Endodermal cell (in vitro differentiated cells): ENCODE results near the gene ZNF831. TPM values are rescaled to one million over a fixed set of nuclear protein-coding genes. Genes with fewer than 3 reads are reported as not detected.

ENCODE experiments used
- DNase-seq: peaks from one replicate; pipeline ENCODE4 v3.0.0-alpha.2; 2017
- H3K27ac ChIP-seq: 2 replicates; pipeline ENCODE4 v1.5.1; 2013; ENCODE audit warnings: mild to moderate bottlenecking, low read depth, low read length, moderate library complexity
- H3K27me3 ChIP-seq: 2 replicates; pipeline ENCODE4 v1.6.1; 2013; ENCODE audit warnings: mild to moderate bottlenecking, low read length, moderate library complexity; ENCODE audit not compliant: insufficient read depth, control insufficient read depth, poor library complexity, severe bottlenecking
- H3K36me3 ChIP-seq: 2 replicates; pipeline ENCODE4 v1.7.0; 2013; ENCODE audit warnings: mild to moderate bottlenecking, low read length, moderate library complexity; ENCODE audit not compliant: control insufficient read depth, insufficient read depth
- H3K4me1 ChIP-seq: one replicate; pipeline ENCODE4 v1.7.0; 2013; ENCODE audit warnings: low read length; ENCODE audit not compliant: control insufficient read depth, insufficient read depth
- H3K4me3 ChIP-seq: 2 replicates; pipeline ENCODE4 v1.5.1; 2013; ENCODE audit warnings: mild to moderate bottlenecking, low read length, moderate library complexity
- H3K9ac ChIP-seq: 2 replicates; pipeline ENCODE4 v1.6.1; 2013; ENCODE audit warnings: mild to moderate bottlenecking, low read length, moderate library complexity; ENCODE audit not compliant: poor library complexity, severe bottlenecking; ENCODE audit errors: extremely low read depth
- H3K9me3 ChIP-seq: 2 replicates; pipeline ENCODE4 v1.6.1; 2013; ENCODE audit warnings: mild to moderate bottlenecking, low read length, moderate library complexity; ENCODE audit not compliant: control insufficient read depth
- H3K27ac Mint-ChIP-seq: 2 replicates; pipeline ENCODE4 v1.8.0; 2020; ENCODE audit warnings: mixed read lengths
- H3K27me3 Mint-ChIP-seq: 2 replicates; pipeline ENCODE4 v1.8.0; 2021; ENCODE audit warnings: mild to moderate bottlenecking, mixed read lengths; ENCODE audit not compliant: insufficient read depth
- H3K36me3 Mint-ChIP-seq: 2 replicates; pipeline ENCODE4 v1.8.0; 2020; ENCODE audit warnings: low read depth, mixed read lengths
- H3K4me1 Mint-ChIP-seq: 2 replicates; pipeline ENCODE4 v1.8.0; 2020; ENCODE audit warnings: mixed read lengths
- H3K4me3 Mint-ChIP-seq: 2 replicates; pipeline ENCODE4 v1.8.0; 2020; ENCODE audit warnings: mild to moderate bottlenecking, moderate library complexity, mixed read lengths
- H3K9me3 Mint-ChIP-seq: 2 replicates; pipeline ENCODE4 v1.8.0; 2020; ENCODE audit warnings: mild to moderate bottlenecking, mixed read lengths
- WGBS, 2 experiments: methylation state at CpG; one replicate each; pipeline versions ENCODE4 v1.1.5 to v1.1.7; 2013; ENCODE audit warnings: missing lambda C conversion rate in 2 of 2, mixed read lengths in 1 of 2; ENCODE audit not compliant: insufficient coverage in 1 of 2, insufficient read length in 1 of 2; 5-methylcytosine and 5-hydroxymethylcytosine counted together
- total RNA-seq, 2 donors: library from RNA; stranded (reverse); fragmentation: NEBNext Ultra II Directional in 1 of 2; extraction: Animal tissue kit (Norgen Biotek cat#: 25700) in 1 of 2; gene quantifications; 2 replicates in 1 of 2; 3 replicates in 1 of 2; pipeline ENCODE4 v1.2.1, GENCODE V29; 2021
- TF ChIP-seq, protein P1 (sequence below): fragments of 200-600 bp; sonication (generic); conservative IDR thresholded peaks from 2 replicates; pipeline ENCODE4 v1.5.0; 2021; ENCODE audit warnings: antibody characterized with exemption, mild to moderate bottlenecking

ZNF831 gene
- total RNA-seq, 2 donors from 2014 or later: not detected

DNA sequence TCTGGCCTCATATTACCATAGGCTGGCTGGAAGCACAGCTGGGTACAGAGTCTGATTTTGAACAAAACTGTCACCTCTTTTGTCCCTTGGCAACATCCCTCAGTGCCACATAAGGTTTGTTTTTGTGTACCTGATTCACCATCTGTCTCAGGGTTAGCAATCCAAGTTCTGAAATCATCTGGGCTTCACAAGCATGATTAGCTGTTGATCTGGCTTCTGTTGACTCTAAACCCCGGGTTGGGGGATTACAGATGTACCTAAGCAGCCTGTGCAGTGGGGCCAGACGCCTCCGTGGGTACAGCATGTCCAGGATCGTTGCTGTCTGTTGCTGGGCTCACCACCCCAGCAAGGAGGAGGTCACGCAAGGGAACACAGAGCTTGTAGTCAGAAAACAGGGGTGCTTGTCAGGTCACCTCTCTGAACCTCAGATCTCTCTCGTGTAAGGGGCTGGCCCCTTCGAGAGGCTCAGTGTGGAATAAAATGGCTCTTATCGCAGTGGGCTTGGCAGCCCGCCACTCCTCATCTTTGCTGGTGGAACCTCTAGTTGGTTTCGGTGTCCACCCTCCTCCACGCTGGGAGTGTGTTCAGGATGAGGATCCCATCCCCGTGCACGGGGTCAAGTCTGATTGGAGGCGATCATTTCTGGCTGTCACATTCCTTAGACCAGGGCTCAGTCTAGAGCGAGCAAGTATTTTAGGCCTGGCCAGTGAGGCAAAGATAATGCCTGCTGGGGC is 39.2 kb upstream of the ZNF831 start:
- 89 to 91% methylated on average over 10 to 15 of the region's 15 CpGs for WGBS, 2 experiments
- peaks cover 5% of the 10 kb centered on the region for H3K27me3 Mint-ChIP-seq
- no peak overlapping the region for H3K4me3 Mint-ChIP-seq
- H3K4me1 Mint-ChIP-seq: peaks cover 23% of the 10 kb centered on the region
- no peaks in the 10 kb centered on the region for H3K36me3 Mint-ChIP-seq
- Histone ChIP-seq H3K27ac (no peak overlapping the region), H3K9me3 (peaks cover 6% of the 10 kb centered on the region), H3K9ac (no peak overlapping the region), H3K27me3 (no peaks in the 10 kb centered on the region), H3K4me3 (no peak overlapping the region), H3K36me3 (no peaks in the 10 kb centered on the region), H3K4me1 (peaks cover 3% of the 10 kb centered on the region)
- H3K27ac Mint-ChIP-seq: no peak overlapping the region
- no peak for DNase-seq
- peaks cover 14% of the 10 kb centered on the region for H3K9me3 Mint-ChIP-seq
- TF ChIP-seq, protein P1, sequence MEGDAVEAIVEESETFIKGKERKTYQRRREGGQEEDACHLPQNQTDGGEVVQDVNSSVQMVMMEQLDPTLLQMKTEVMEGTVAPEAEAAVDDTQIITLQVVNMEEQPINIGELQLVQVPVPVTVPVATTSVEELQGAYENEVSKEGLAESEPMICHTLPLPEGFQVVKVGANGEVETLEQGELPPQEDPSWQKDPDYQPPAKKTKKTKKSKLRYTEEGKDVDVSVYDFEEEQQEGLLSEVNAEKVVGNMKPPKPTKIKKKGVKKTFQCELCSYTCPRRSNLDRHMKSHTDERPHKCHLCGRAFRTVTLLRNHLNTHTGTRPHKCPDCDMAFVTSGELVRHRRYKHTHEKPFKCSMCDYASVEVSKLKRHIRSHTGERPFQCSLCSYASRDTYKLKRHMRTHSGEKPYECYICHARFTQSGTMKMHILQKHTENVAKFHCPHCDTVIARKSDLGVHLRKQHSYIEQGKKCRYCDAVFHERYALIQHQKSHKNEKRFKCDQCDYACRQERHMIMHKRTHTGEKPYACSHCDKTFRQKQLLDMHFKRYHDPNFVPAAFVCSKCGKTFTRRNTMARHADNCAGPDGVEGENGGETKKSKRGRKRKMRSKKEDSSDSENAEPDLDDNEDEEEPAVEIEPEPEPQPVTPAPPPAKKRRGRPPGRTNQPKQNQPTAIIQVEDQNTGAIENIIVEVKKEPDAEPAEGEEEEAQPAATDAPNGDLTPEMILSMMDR: no peak

DNA sequence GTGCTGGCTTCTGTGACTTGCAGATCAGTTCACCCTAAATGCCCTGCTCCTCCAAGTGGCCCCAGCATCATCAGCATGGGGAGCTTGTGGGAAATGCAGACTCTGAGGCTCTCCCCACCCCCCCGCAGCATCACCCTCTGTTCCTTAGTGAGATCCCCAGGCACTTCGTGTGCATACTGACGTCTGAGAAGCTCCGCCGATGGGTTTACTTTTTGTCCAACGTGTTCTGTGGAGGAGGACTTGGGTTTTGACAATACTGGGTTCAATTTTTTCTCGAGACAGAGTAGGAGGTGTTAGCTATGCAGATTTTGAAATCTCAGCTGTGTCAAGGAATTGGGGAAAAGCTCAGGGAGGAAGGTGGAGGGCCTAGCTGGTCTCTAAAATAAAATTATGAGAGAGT is 38.3 kb upstream of the ZNF831 start:
- TF ChIP-seq, protein P1: no peak
- H3K4me1 ChIP-seq: peaks cover 3% of the 10 kb centered on the region
- Mint-ChIP-seq H3K27me3 (peaks cover 7% of the 10 kb centered on the region), H3K4me1 (peaks cover 23% of the 10 kb centered on the region), H3K27ac (no peak overlapping the region), H3K36me3 (no peaks in the 10 kb centered on the region), H3K9me3 (peaks cover 14% of the 10 kb centered on the region), H3K4me3 (no peak overlapping the region)
- H3K36me3 ChIP-seq: no peaks in the 10 kb centered on the region
- 94% methylated on average over 7 of the region's 7 CpGs; no CpG with 5 or more reads in 1 of the 2 experiments for WGBS, 2 experiments
- H3K27me3 ChIP-seq: no peaks in the 10 kb centered on the region
- H3K9me3 ChIP-seq: peaks cover 6% of the 10 kb centered on the region
- no peak overlapping the region for H3K27ac ChIP-seq
- no peak overlapping the region for H3K4me3 ChIP-seq
- no peak overlapping the region for H3K9ac ChIP-seq
- DNase-seq: no peak

DNA sequence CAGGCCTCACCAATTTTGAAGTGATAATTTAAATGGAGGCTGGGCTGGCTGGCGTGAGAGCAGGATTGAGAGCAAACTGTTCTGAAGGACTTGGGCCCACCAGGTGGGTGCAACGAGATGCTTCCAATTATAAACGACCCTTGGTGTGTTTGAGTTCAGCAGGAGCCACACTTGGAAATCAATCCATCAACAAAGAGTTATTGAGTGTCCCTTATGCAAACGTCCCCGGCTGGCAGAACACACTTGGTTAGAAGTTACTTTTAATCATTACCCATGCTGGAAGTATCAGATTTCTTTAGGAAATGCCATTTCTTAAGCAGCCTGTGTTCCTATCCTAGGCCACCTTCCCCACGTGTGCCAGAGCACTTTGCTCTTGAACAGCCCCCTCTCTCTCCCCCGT is 37.8 kb upstream of the ZNF831 start:
- Mint-ChIP-seq H3K27ac (no peak overlapping the region), H3K9me3 (peaks cover 13% of the 10 kb centered on the region), H3K4me3 (no peak overlapping the region), H3K27me3 (peaks cover 7% of the 10 kb centered on the region), H3K4me1 (peaks cover 28% of the 10 kb centered on the region), H3K36me3 (no peaks in the 10 kb centered on the region)
- DNase-seq: no peak
- H3K4me1 ChIP-seq: peaks cover 3% of the 10 kb centered on the region
- no peaks in the 10 kb centered on the region for H3K27me3 ChIP-seq
- no peaks in the 10 kb centered on the region for H3K36me3 ChIP-seq
- H3K27ac ChIP-seq: no peak overlapping the region
- WGBS, 2 experiments: 70 to 73% methylated on average over 7 of the region's 7 CpGs
- peaks cover 6% of the 10 kb centered on the region for H3K9me3 ChIP-seq
- TF ChIP-seq, protein P1: no peak
- no peak overlapping the region for H3K4me3 ChIP-seq
- no peak overlapping the region for H3K9ac ChIP-seq
